ENCODE results near the gene GBP4. TPM values are rescaled to one million over a fixed set of nuclear protein-coding genes. Genes with fewer than 3 reads are reported as not detected.

The GBP4 gene
- polyA plus RNA-seq, 1 of the 3 experiments (the other 2 are of a cell fraction): 0.02 TPM

GRCh38 chr1:89198081-89198480 lies 661 bp downstream of the GBP4 start:
- Histone ChIP-seq H3K79me2 (ENCODE audit: insufficient read depth) (no peaks in the 10 kb centered on the region), H3K27me3 (ENCODE audit: insufficient read depth) (no peaks in the 10 kb centered on the region), H3K9me2 (no peaks in the 10 kb centered on the region), H3K36me3 (replicated peaks in 1 of 2; ENCODE audit: control insufficient read depth in 1 of 2, insufficient read depth in 2 of 2, low read length in 1 of 2) (no peaks in the 10 kb centered on the region), H3K4me3 (ENCODE audit: low read depth in 2 of 2, low read length in 1 of 2) (no peak overlapping the region), H2AFZ (ENCODE audit: low read depth) (no peak overlapping the region), H3K4me2 (no peak overlapping the region), H3F3A (replicated peaks; ENCODE audit: insufficient read depth) (no peaks in the 10 kb centered on the region), H3K4me1 (ENCODE audit: control insufficient read depth in 1 of 2, insufficient read depth in 2 of 2, low read depth in 1 of 2, low read length in 1 of 2) (peaks cover 11 to 20% of the 10 kb centered on the region in 2 experiments; a peak in 3 of 4 replicates), H4K20me1 (ENCODE audit: insufficient read depth) (no peaks in the 10 kb centered on the region), H3K9ac (no peak overlapping the region), H3K27ac (ENCODE audit: low read depth in 2 of 2, low read length in 1 of 2) (no peak overlapping the region; a peak in 1 of 4 replicates), H3K9me3 (no peaks in the 10 kb centered on the region)
- no peak for DNase-seq
- TF ChIP-seq PBX3 (IDR thresholded peaks at IDR 0.05): no peak
- no peak for TF ChIP-seq SIN3A (IDR thresholded peaks at IDR 0.05; ENCODE audit: borderline replicate concordance, low read depth, low read length)
- TF ChIP-seq USF2 (IDR thresholded peaks at IDR 0.05; ENCODE audit: borderline replicate concordance, low read depth, low read length): no peak
- no peak for TF ChIP-seq RAD21 (IDR thresholded peaks at IDR 0.05; ENCODE audit: low read length)
- TF ChIP-seq RCOR1 (IDR thresholded peaks at IDR 0.05; ENCODE audit: low read length): no peak
- no peak for TF ChIP-seq GATA2 (CRISPR knock-in tag; IDR thresholded peaks at IDR 0.05)
- TF ChIP-seq MAX (IDR thresholded peaks at IDR 0.05; ENCODE audit: low read depth): no peak
- no peak for TF ChIP-seq ZBTB33 (IDR thresholded peaks at IDR 0.05; ENCODE audit: borderline replicate concordance, low read depth)
- TF ChIP-seq JUND (IDR thresholded peaks at IDR 0.05): no peak
- TF ChIP-seq MEF2A (IDR thresholded peaks at IDR 0.05; ENCODE audit: borderline replicate concordance, low read depth): no peak
- TF ChIP-seq NRF1 (IDR thresholded peaks at IDR 0.05; ENCODE audit: low read depth, low read length): no peak
- TF ChIP-seq POLR2AphosphoS5 (IDR thresholded peaks at IDR 0.05; ENCODE audit: low read depth, low read length): no peak
- ChIA-PET POLR2A (no interaction called here), CTCF (no interaction called here)
- WGBS (ENCODE audit: low lambda C conversion rate): 68% methylated on average over 8 of the region's 8 CpGs

- Histone ChIP-seq H3K27ac (ENCODE audit: low read depth in 2 of 2, low read length in 1 of 2) (no peak overlapping the region), H4K20me1 (ENCODE audit: insufficient read depth) (no peaks in the 10 kb centered on the region), H3F3A (replicated peaks; ENCODE audit: insufficient read depth) (no peaks in the 10 kb centered on the region), H3K9me2 (no peaks in the 10 kb centered on the region), H3K36me3 (replicated peaks in 1 of 2; ENCODE audit: control insufficient read depth in 1 of 2, insufficient read depth in 2 of 2, low read length in 1 of 2) (no peaks in the 10 kb centered on the region), H3K9me3 (no peaks in the 10 kb centered on the region), H2AFZ (ENCODE audit: low read depth) (no peak overlapping the region), H3K9ac (no peak overlapping the region), H3K4me2 (no peak overlapping the region), H3K79me2 (ENCODE audit: insufficient read depth) (no peaks in the 10 kb centered on the region), H3K4me1 (ENCODE audit: control insufficient read depth in 1 of 2, insufficient read depth in 2 of 2, low read depth in 1 of 2, low read length in 1 of 2) (peaks cover 4 to 14% of the 10 kb centered on the region in 2 experiments; a peak in 3 of 4 replicates), H3K4me3 (ENCODE audit: low read depth in 2 of 2, low read length in 1 of 2) (no peak overlapping the region), H3K27me3 (ENCODE audit: insufficient read depth) (no peaks in the 10 kb centered on the region)
- WGBS (ENCODE audit: low lambda C conversion rate): 84% methylated on average over 3 of the region's 3 CpGs
- ChIA-PET POLR2A (no interaction called here), CTCF (interaction anchor here (1.0 kb wide), 1 partner anchor 11 kb away, joined by 3 read pairs; no protein-coding TSS in a partner anchor)
- no peak for DNase-seq
- TF ChIP-seq NRF1 (IDR thresholded peaks at IDR 0.05; ENCODE audit: low read depth, low read length): no peak
- no peak for TF ChIP-seq RFX5 (IDR thresholded peaks at IDR 0.05; ENCODE audit: low read length)
- TF ChIP-seq FOXM1 (IDR thresholded peaks at IDR 0.05; ENCODE audit: low read depth): no peak
- TF ChIP-seq USF1 (IDR thresholded peaks at IDR 0.05; ENCODE audit: borderline replicate concordance, low read depth): no peak
- no peak for TF ChIP-seq FOSL2 (IDR thresholded peaks at IDR 0.05; ENCODE audit: borderline replicate concordance, low read depth)
- no peak for TF ChIP-seq ZBTB33 (IDR thresholded peaks at IDR 0.05; ENCODE audit: borderline replicate concordance, low read depth)
- TF ChIP-seq MEF2A (IDR thresholded peaks at IDR 0.05; ENCODE audit: borderline replicate concordance, low read depth): no peak
- no peak for TF ChIP-seq FOXJ3 (CRISPR knock-in tag; IDR thresholded peaks at IDR 0.05)
- TF ChIP-seq RAD21 (IDR thresholded peaks at IDR 0.05; ENCODE audit: low read length): no peak
- no peak for TF ChIP-seq MAX (IDR thresholded peaks at IDR 0.05; ENCODE audit: low read depth)
- no peak for TF ChIP-seq POLR2AphosphoS5 (IDR thresholded peaks at IDR 0.05; ENCODE audit: low read depth, low read length)
- no peak for TF ChIP-seq MXI1 (IDR thresholded peaks at IDR 0.05; ENCODE audit: low read depth, low read length)
- no peak for TF ChIP-seq YY1 (IDR thresholded peaks at IDR 0.05; ENCODE audit: low read depth)
- TF ChIP-seq GATA2 (CRISPR knock-in tag; IDR thresholded peaks at IDR 0.05): no peak
- no peak for TF ChIP-seq TAF1 (IDR thresholded peaks at IDR 0.05; ENCODE audit: borderline replicate concordance, low read depth, low read length)
Observed at GRCh38 chr1:89195476-89195875, 3.3 kb downstream of the GBP4 start.
